ENCODE measurements around the gene USP31.

Gene USP31

GRCh38 chr16:23149267-23149992 lies at the start of gene USP31:
USP31 (minus strand) TSS chr16:23149452; CDS start chr16:23149270, 182 bp downstream.
- DNase-seq, result peak; percentile 26

GRCh38 chr16:23196539-23196938 lies 47.3 kb upstream of the USP31 start:
- DNase-seq, result no peak

GRCh38 chr16:23195366-23195978 lies 46.2 kb upstream of the USP31 start:
- no peak for DNase-seq

- no peak for DNase-seq
Observed at GRCh38 chr16:23194497-23195221, 45.4 kb upstream of the USP31 start.

GRCh38 chr16:23188911-23189310 lies 39.7 kb upstream of the USP31 start:
- no peak for DNase-seq

- no peak for DNase-seq
Observed at GRCh38 chr16:23187341-23187740, 38.1 kb upstream of the USP31 start.

GRCh38 chr16:23186171-23186570 lies 36.9 kb upstream of the USP31 start:
- DNase-seq, result no peak

GRCh38 chr16:23185656-23186055 lies 36.4 kb upstream of the USP31 start:
- no peak for DNase-seq

GRCh38 chr16:23183543-23183862 lies 34.3 kb upstream of the USP31 start:
- DNase-seq, result no peak

- no peak for DNase-seq
Observed at GRCh38 chr16:23182679-23183542, 33.7 kb upstream of the USP31 start, which contains the start of gene SCNN1G. SCNN1G (plus strand) TSS chr16:23182745; CDS start chr16:23186272, 3,527 bp downstream.

- no peak for DNase-seq
Observed at GRCh38 chr16:23182206-23182678, 33.0 kb upstream of the USP31 start.

GRCh38 chr16:23181506-23181905 lies 32.3 kb upstream of the USP31 start:
- DNase-seq, result no peak

GRCh38 chr16:23175651-23176050 lies 26.4 kb upstream of the USP31 start:
- DNase-seq, result no peak

- no peak for DNase-seq
Observed at GRCh38 chr16:23174622-23175021, 25.4 kb upstream of the USP31 start.

GRCh38 chr16:23172994-23173393 lies 23.7 kb upstream of the USP31 start:
- DNase-seq, result no peak

- DNase-seq, result no peak
Observed at GRCh38 chr16:23172583-23172982, 23.3 kb upstream of the USP31 start.

GRCh38 chr16:23164736-23165135 lies 15.5 kb upstream of the USP31 start:
- no peak for DNase-seq

- no peak for DNase-seq
Observed at GRCh38 chr16:23163921-23164320, 14.7 kb upstream of the USP31 start.

- no peak for DNase-seq
Observed at GRCh38 chr16:23160574-23160973, 11.3 kb upstream of the USP31 start.

- DNase-seq, result no peak
Observed at GRCh38 chr16:23160082-23160481, 10.8 kb upstream of the USP31 start.

GRCh38 chr16:23158114-23158513 lies 8.9 kb upstream of the USP31 start:
- DNase-seq, result no peak

- no peak for DNase-seq
Observed at GRCh38 chr16:23156946-23157460, 7.8 kb upstream of the USP31 start.

- DNase-seq, result no peak
Observed at GRCh38 chr16:23156110-23156509, 6.9 kb upstream of the USP31 start.

Data from SIG-M5 (cell line).